ENCODE measurements around the gene GRIK4. TPM values are rescaled to one million over a fixed set of nuclear protein-coding genes. Genes with fewer than 3 reads are reported as not detected.

The GRIK4 gene
- polyA plus RNA-seq, 1 of the 3 experiments (the other 2 are of a cell fraction): 0.03 TPM

- Histone ChIP-seq H3K27ac (ENCODE audit: low read depth in 2 of 2, low read length in 1 of 2) (no peak overlapping the region), H2AFZ (ENCODE audit: low read depth) (no peak overlapping the region), H3K9me2 (no peaks in the 10 kb centered on the region), H3F3A (replicated peaks; ENCODE audit: insufficient read depth) (no peaks in the 10 kb centered on the region), H4K20me1 (ENCODE audit: insufficient read depth) (no peaks in the 10 kb centered on the region), H3K4me3 (ENCODE audit: low read depth in 2 of 2, low read length in 1 of 2) (no peak overlapping the region), H3K4me2 (no peak overlapping the region), H3K79me2 (ENCODE audit: insufficient read depth) (no peaks in the 10 kb centered on the region), H3K27me3 (ENCODE audit: insufficient read depth) (no peaks in the 10 kb centered on the region), H3K9ac (no peak overlapping the region), H3K9me3 (no peaks in the 10 kb centered on the region), H3K36me3 (replicated peaks in 1 of 2; ENCODE audit: control insufficient read depth in 1 of 2, insufficient read depth in 2 of 2, low read length in 1 of 2) (no peaks in the 10 kb centered on the region), H3K4me1 (ENCODE audit: control insufficient read depth in 1 of 2, insufficient read depth in 2 of 2, low read depth in 1 of 2, low read length in 1 of 2) (peaks cover 0 to 35% of the 10 kb centered on the region in 2 experiments; a peak in 2 of 4 replicates)
- POLR2A ChIA-PET: no interaction called here
- no peak for TF ChIP-seq RAD21 (IDR thresholded peaks at IDR 0.05; ENCODE audit: low read length)
- TF ChIP-seq TEAD4 (IDR thresholded peaks at IDR 0.05; ENCODE audit: borderline replicate concordance, insufficient read depth): no peak
- TF ChIP-seq MXI1 (IDR thresholded peaks at IDR 0.05; ENCODE audit: low read depth, low read length): no peak
- TF ChIP-seq FOXJ3 (CRISPR knock-in tag; IDR thresholded peaks at IDR 0.05): no peak
- TF ChIP-seq GATA2 (CRISPR knock-in tag; IDR thresholded peaks at IDR 0.05): no peak
- no peak for TF ChIP-seq USF1 (IDR thresholded peaks at IDR 0.05; ENCODE audit: borderline replicate concordance, low read depth)
- no peak for TF ChIP-seq SMC3 (IDR thresholded peaks at IDR 0.05; ENCODE audit: low read depth, low read length)
- TF ChIP-seq REST (IDR thresholded peaks at IDR 0.05; ENCODE audit: low read depth, low read length): no peak
- no peak for TF ChIP-seq MEF2A (IDR thresholded peaks at IDR 0.05; ENCODE audit: borderline replicate concordance, low read depth)
- TF ChIP-seq YY1 (IDR thresholded peaks at IDR 0.05; ENCODE audit: low read depth): no peak
- TF ChIP-seq RFX5 (IDR thresholded peaks at IDR 0.05; ENCODE audit: low read length): no peak
- TF ChIP-seq USF2 (IDR thresholded peaks at IDR 0.05; ENCODE audit: borderline replicate concordance, low read depth, low read length): no peak
- no peak for TF ChIP-seq FOSL2 (IDR thresholded peaks at IDR 0.05; ENCODE audit: borderline replicate concordance, low read depth)
- no peak for TF ChIP-seq ELF1 (IDR thresholded peaks at IDR 0.05)
- TF ChIP-seq IRF3 (IDR thresholded peaks at IDR 0.05; ENCODE audit: low read depth, low read length): no peak
- no peak for TF ChIP-seq PBX3 (IDR thresholded peaks at IDR 0.05)
- TF ChIP-seq TAF1 (IDR thresholded peaks at IDR 0.05; ENCODE audit: borderline replicate concordance, low read depth, low read length): no peak
- no peak for DNase-seq
- CTCF ChIA-PET: interaction anchor here (1.3 to 1.4 kb wide), 2 partner anchors 9 to 49 kb away, joined by 3 read pairs; no protein-coding TSS in a partner anchor
- 19% methylated on average over 6 of the region's 6 CpGs for WGBS (ENCODE audit: low lambda C conversion rate)
These were observed 369.1 kb downstream of the GRIK4 start for GRCh38 chr11:120880498-120881175.

All from SK-N-SH (cell line).